ENCODE data around the gene MAP2K1. TPM values are rescaled to one million over a fixed set of nuclear protein-coding genes. Genes with fewer than 3 reads are reported as not detected.

MAP2K1 gene
- total RNA-seq, 6 experiments from 2014 or later: 45.2 to 64.7 (median 49.5) TPM

DNA sequence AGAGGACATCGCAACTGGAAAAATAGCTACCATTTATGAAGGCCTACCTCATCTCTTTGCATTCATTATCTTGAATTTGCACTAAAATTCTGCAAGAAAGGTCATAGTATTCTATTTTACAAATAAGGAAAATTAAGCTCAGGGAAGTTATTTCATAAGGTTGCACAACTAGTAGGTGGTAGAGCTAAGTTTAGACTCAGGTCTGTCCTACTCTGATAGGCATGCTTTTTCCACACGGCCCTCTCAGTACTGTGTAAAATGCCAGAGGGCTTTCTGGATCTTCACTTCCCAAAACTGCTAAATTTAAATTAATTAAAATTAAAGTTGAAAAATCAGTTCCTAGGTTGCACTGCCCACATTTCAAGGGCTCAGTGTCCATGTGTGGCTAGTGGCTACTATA lies 18.3 kb downstream of the MAP2K1 start:
- H3K27ac Mint-ChIP-seq: no peak overlapping the region
- no peaks in the 10 kb centered on the region for H3K9me3 Mint-ChIP-seq
- H3K36me3 Mint-ChIP-seq (ENCODE audit: low read depth): peaks cover 6% of the 10 kb centered on the region
- TF ChIP-seq, protein P1, sequence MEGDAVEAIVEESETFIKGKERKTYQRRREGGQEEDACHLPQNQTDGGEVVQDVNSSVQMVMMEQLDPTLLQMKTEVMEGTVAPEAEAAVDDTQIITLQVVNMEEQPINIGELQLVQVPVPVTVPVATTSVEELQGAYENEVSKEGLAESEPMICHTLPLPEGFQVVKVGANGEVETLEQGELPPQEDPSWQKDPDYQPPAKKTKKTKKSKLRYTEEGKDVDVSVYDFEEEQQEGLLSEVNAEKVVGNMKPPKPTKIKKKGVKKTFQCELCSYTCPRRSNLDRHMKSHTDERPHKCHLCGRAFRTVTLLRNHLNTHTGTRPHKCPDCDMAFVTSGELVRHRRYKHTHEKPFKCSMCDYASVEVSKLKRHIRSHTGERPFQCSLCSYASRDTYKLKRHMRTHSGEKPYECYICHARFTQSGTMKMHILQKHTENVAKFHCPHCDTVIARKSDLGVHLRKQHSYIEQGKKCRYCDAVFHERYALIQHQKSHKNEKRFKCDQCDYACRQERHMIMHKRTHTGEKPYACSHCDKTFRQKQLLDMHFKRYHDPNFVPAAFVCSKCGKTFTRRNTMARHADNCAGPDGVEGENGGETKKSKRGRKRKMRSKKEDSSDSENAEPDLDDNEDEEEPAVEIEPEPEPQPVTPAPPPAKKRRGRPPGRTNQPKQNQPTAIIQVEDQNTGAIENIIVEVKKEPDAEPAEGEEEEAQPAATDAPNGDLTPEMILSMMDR (IDR thresholded peaks at IDR 0.05): no peak
- DNase-seq: no peak
- H3K4me3 Mint-ChIP-seq: no peak overlapping the region
- peaks cover 50% of the 10 kb centered on the region for H3K4me1 Mint-ChIP-seq (ENCODE audit: low read depth)
- H3K27me3 Mint-ChIP-seq (ENCODE audit: insufficient read depth): no peaks in the 10 kb centered on the region; the same call in 1 of the 2 replicates

DNA sequence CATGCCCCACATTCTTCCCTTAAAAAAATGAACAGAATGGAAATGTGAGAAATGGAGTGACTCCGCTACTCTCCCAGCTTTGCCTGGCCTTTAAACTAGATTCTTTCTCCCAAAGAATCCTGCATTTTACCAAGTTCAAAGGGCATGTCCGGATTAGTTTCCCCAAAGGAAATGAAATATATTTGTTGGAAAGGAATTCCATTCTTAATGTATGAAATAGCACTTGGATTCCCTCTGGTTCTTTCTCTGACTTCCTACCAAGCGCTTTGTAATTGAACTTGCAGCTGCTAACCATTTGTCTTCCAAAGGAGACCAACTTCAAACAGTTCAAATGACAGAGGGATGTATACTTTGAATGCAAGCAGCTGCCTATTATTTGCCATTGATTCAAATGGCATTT lies 18.9 kb downstream of the MAP2K1 start:
- no peak overlapping the region for H3K27ac Mint-ChIP-seq
- no peaks in the 10 kb centered on the region for H3K9me3 Mint-ChIP-seq
- H3K4me3 Mint-ChIP-seq: no peak overlapping the region
- H3K27me3 Mint-ChIP-seq (ENCODE audit: insufficient read depth): no peaks in the 10 kb centered on the region; the same call in 1 of the 2 replicates
- peaks cover 6% of the 10 kb centered on the region for H3K36me3 Mint-ChIP-seq (ENCODE audit: low read depth)
- TF ChIP-seq, protein P1 (IDR thresholded peaks at IDR 0.05): no peak
- H3K4me1 Mint-ChIP-seq (ENCODE audit: low read depth): peaks cover 48% of the 10 kb centered on the region
- DNase-seq: no peak

DNA sequence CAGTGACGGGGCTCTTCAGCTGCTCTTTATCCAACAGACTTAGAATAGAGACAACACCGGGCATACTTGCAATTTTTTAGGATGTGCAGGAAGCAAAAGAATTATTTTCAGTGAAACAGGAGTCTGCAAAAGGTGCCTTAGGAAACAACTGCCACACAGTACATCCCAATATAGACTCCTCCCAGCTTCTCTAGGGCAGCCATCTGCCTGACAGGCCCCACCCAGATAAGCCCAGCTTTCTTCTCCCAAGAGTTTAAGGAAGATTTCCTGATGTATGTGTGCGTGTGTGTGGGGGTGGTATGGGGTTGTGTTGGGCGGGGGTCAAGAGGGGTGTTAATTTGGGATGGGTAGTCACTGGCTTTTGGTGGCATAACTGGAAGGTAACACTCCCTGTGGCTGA lies 21.5 kb downstream of the MAP2K1 start:
- H3K9me3 Mint-ChIP-seq: no peaks in the 10 kb centered on the region

DNA sequence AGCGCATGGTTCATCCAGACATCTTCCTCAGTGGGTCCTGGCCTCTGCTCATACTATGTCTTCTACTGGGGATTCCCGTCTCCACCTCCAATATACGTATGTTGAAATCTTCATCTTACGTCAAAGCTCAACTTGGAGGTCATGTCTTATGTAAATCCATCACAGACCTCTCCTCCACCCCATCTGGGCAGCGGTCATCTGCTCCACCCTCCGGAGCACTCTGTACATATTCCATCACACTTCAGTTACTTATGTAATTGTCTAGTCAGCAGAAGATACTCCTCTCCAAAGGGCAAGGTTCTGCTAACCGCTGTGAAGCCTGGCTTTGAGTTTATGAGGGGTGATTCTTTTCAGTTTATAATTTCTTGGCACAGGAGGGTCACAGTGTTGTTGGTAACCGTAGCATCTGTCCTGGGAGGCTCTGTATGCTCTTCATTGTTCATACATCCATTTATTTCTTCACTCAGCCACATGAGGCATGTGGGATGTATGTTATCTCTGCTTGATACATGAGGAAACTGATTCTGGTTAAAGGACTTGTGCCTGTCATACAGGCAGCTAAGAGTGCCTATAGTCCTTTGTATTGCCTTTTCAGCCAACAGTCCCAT lies 22.1 kb downstream of the MAP2K1 start:
- Mint-ChIP-seq H3K9me3 (peaks cover under 1% of the 10 kb centered on the region), H3K4me3 (no peak overlapping the region), H3K27ac (no peak overlapping the region), H3K27me3 (ENCODE audit: insufficient read depth) (no peaks in the 10 kb centered on the region; the same call in 1 of the 2 replicates), H3K4me1 (ENCODE audit: low read depth) (peaks cover 39% of the 10 kb centered on the region), H3K36me3 (ENCODE audit: low read depth) (peaks cover 7% of the 10 kb centered on the region; the same call in 1 of the 2 replicates)
- TF ChIP-seq, protein P1 (IDR thresholded peaks at IDR 0.05): no peak
- DNase-seq: no peak

More for the DNA sequence above, 21.5 kb downstream of the MAP2K1 start:
- peaks cover 2% of the 10 kb centered on the region; the same call in 1 of the 2 replicates for H3K36me3 Mint-ChIP-seq (ENCODE audit: low read depth)
- no peak overlapping the region for H3K4me3 Mint-ChIP-seq
- no peak for DNase-seq
- peaks cover 39% of the 10 kb centered on the region for H3K4me1 Mint-ChIP-seq (ENCODE audit: low read depth)
- H3K27ac Mint-ChIP-seq: no peak overlapping the region
- TF ChIP-seq, protein P1 (IDR thresholded peaks at IDR 0.05): no peak
- no peaks in the 10 kb centered on the region; the same call in 1 of the 2 replicates for H3K27me3 Mint-ChIP-seq (ENCODE audit: insufficient read depth)

DNA sequence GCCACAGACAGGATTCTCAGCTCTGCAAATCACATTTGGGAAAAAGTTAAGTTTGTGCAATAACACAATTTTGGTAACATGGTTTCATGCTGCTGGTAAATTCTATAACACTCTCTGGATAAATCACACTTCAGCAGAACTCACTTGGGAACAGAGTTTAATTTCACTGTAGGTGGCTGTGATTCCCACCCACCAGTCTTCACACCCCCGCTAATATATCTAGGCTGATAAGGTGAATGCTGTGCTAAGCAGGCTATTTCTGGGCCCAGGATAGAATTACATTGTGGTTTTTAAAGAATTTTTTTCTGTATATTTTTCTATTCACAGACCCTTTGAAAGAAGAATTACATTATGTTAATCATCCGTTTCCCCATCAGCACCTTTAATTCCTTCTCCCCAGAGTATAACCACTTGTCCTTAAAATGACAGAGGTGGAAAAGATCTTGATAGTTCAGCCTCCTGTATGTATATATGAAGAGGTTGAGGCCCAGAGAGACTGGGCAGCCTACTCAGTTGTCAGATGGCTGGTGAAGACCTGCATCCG lies 22.9 kb downstream of the MAP2K1 start:
- DNase-seq: no peak
- H3K27ac Mint-ChIP-seq: no peak overlapping the region
- TF ChIP-seq, protein P1 (IDR thresholded peaks at IDR 0.05): no peak

More for the DNA sequence above, 22.9 kb downstream of the MAP2K1 start:
- H3K4me3 Mint-ChIP-seq: no peak overlapping the region
- H3K36me3 Mint-ChIP-seq (ENCODE audit: low read depth): peaks cover 16% of the 10 kb centered on the region; the same call in 1 of the 2 replicates
- H3K27me3 Mint-ChIP-seq (ENCODE audit: insufficient read depth): no peaks in the 10 kb centered on the region; the same call in 1 of the 2 replicates
- H3K9me3 Mint-ChIP-seq: peaks cover 5% of the 10 kb centered on the region
- peaks cover 34% of the 10 kb centered on the region for H3K4me1 Mint-ChIP-seq (ENCODE audit: low read depth)
